Gastroesophageal sphincter (tissue), 4 donors: ENCODE measurements around the gene ARHGAP26. TPM values are rescaled to one million over a fixed set of nuclear protein-coding genes. Genes with fewer than 3 reads are reported as not detected.
A peak's percentile ranks its signal among the peaks of the same experiment; 100 is the strongest.
"Not testable (repeated sequence)": the region's sequence is repeated elsewhere in the genome, so short reads cannot be mapped to it uniquely, and the experiment has no call there.

ENCODE experiments used
- ATAC-seq: fragments of 150-250 bp; one replicate; pipeline ENCODE4 v1.9.1; 2016; ENCODE audit warnings: mild to moderate bottlenecking, moderate library complexity
- H3K27ac ChIP-seq, 4 donors: fragments of 200-600 bp; sonication (generic) in 3 of 4; 1 replicate in 3 of 4; 2 replicates in 1 of 4; pipeline ENCODE4 v1.5.1; 2016 to 2019
- H3K27me3 ChIP-seq: fragments of 200-600 bp; sonication (generic); one replicate; pipeline ENCODE4 v1.5.1; 2019
- H3K36me3 ChIP-seq, 2 donors: fragments of 200-600 bp; sonication (generic); one replicate each; pipeline ENCODE4 v1.5.1; 2019; ENCODE audit warnings: control low read depth in 1 of 2
- H3K4me1 ChIP-seq, 3 donors: fragments of 200-600 bp; sonication (generic); 1 replicate in 2 of 3; 2 replicates in 1 of 3; pipeline ENCODE4 v1.5.1; 2016 to 2019; ENCODE audit warnings: control low read depth in 2 of 3
- H3K4me3 ChIP-seq, 2 donors: fragments of 200-600 bp; sonication (generic); one replicate each; pipeline ENCODE4 v1.5.1; 2019; ENCODE audit warnings: mild to moderate bottlenecking in 1 of 2, moderate library complexity in 1 of 2
- H3K9me3 ChIP-seq, 3 donors: fragments of 200-600 bp; sonication (generic); one replicate each; pipeline ENCODE4 v1.5.1; 2017 to 2019; ENCODE audit warnings: control low read depth in 2 of 3
- CTCF ChIP-seq, 4 experiments: fragments of 200-600 bp in 2 of 4; fragments of 450-650 bp in 2 of 4; sonication (generic) in 1 of 4; IDR thresholded peaks; one replicate each; pipeline ENCODE4 v1.5.1; 2017 to 2019; ENCODE audit warnings: antibody characterized with exemption in 4 of 4, mild to moderate bottlenecking in 2 of 4, moderate library complexity in 2 of 4
- EP300 ChIP-seq: sonication (generic); formaldehyde crosslinking; IDR thresholded peaks from one replicate; pipeline ENCODE4 v1.6.1; 2017; ENCODE audit warnings: antibody characterized with exemption, mild to moderate bottlenecking
- POLR2A ChIP-seq, 2 donors: fragments of 450-650 bp; IDR thresholded peaks; one replicate each; pipeline ENCODE4 v1.6.1; 2017; ENCODE audit warnings: antibody characterized with exemption in 2 of 2, mild to moderate bottlenecking in 2 of 2, moderate library complexity in 1 of 2
- POLR2AphosphoS5 ChIP-seq: sonication (generic); formaldehyde crosslinking; IDR thresholded peaks from one replicate; pipeline ENCODE4 v1.6.1; 2017; ENCODE audit warnings: antibody characterized with exemption
- WGBS, 2 donors: methylation state at CpG; one replicate each; pipeline ENCODE4 v1.1.5; 2018; ENCODE audit warnings: low coverage in 1 of 2; 5-methylcytosine and 5-hydroxymethylcytosine counted together
- total RNA-seq, 4 donors: library from RNA; depleted of rRNA; stranded (reverse); fragments of >200 nt; gene quantifications; one replicate each; pipeline ENCODE4 v1.1.0, GENCODE V29; 2016

ARHGAP26 gene
- total RNA-seq, 4 donors from 2014 or later = 15.2 to 41.7 (median 31.7) TPM

- peaks cover 0 to 63% (median 5%) of the 10 kb centered on the region in 3 donors for H3K4me1 ChIP-seq
- TF ChIP-seq CTCF (IDR thresholded peaks at IDR 0.05) (no peak), POLR2A (IDR thresholded peaks at IDR 0.05) (no peak), EP300 (no peak), POLR2AphosphoS5 (no peak)
- WGBS, 2 donors = 83 to 94% methylated on average over 4 of the region's 4 CpGs
- no peaks in the 10 kb centered on the region for H3K9me3 ChIP-seq
- H3K27ac ChIP-seq = no peak overlapping the region
- no peaks in the 10 kb centered on the region for H3K36me3 ChIP-seq
- no peaks in the 10 kb centered on the region for H3K27me3 ChIP-seq
- ATAC-seq = no peak
- no peak overlapping the region for H3K4me3 ChIP-seq
These were observed 189.8 kb downstream of the ARHGAP26 start for GRCh38 chr5:142959683-142960657.

- ATAC-seq = no peak
- 80 to 88% methylated on average over 4 to 5 of the region's 5 CpGs for WGBS, 2 donors
These were observed 191.4 kb downstream of the ARHGAP26 start for GRCh38 chr5:142961440-142962173.

GRCh38 chr5:142962174-142962533 is 192.0 kb downstream of the ARHGAP26 start:
- no peak overlapping the region for H3K4me3 ChIP-seq
- ATAC-seq = no peak
- no peak overlapping the region for H3K27ac ChIP-seq
- H3K27me3 ChIP-seq = no peaks in the 10 kb centered on the region
- TF ChIP-seq EP300 (no peak), POLR2A (IDR thresholded peaks at IDR 0.05) (no peak), POLR2AphosphoS5 (no peak), CTCF (IDR thresholded peaks at IDR 0.05) (no peak)
- H3K4me1 ChIP-seq = peaks cover 0 to 51% (median 0%) of the 10 kb centered on the region in 3 donors
- H3K9me3 ChIP-seq = no peaks in the 10 kb centered on the region
- H3K36me3 ChIP-seq = no peaks in the 10 kb centered on the region
- 87 to 100% methylated on average over 1 of the region's 1 CpG for WGBS, 2 donors

More at GRCh38 chr5:142961440-142962173, 191.4 kb downstream of the ARHGAP26 start:
- no peaks in the 10 kb centered on the region for H3K27me3 ChIP-seq
- no peaks in the 10 kb centered on the region for H3K9me3 ChIP-seq
- H3K4me1 ChIP-seq = peaks cover 0 to 57% (median 0%) of the 10 kb centered on the region in 3 donors
- no peaks in the 10 kb centered on the region for H3K36me3 ChIP-seq
- no peak for TF ChIP-seq POLR2A (IDR thresholded peaks at IDR 0.05)
- no peak for TF ChIP-seq CTCF (IDR thresholded peaks at IDR 0.05)
- no peak for TF ChIP-seq POLR2AphosphoS5
- no peak for TF ChIP-seq EP300
- H3K27ac ChIP-seq = no peak overlapping the region
- no peak overlapping the region for H3K4me3 ChIP-seq

GRCh38 chr5:142965258-142966120 is 195.3 kb downstream of the ARHGAP26 start:
- TF ChIP-seq CTCF (IDR thresholded peaks at IDR 0.05) = peak; percentile 41 to 65 (median 62)

More at GRCh38 chr5:142965258-142966120, 195.3 kb downstream of the ARHGAP26 start:
- ATAC-seq, H3K27me3 ChIP-seq, H3K4me3 ChIP-seq, H3K9me3 ChIP-seq, H3K36me3 ChIP-seq, H3K27ac ChIP-seq: not testable (repeated sequence)
- 35 to 69% methylated on average over 6 to 12 of the region's 17 CpGs for WGBS, 2 donors
- H3K4me1 ChIP-seq = peaks cover 0 to 21% (median 0%) of the 10 kb centered on the region in 3 donors
